HG03520 (cell line): ENCODE measurements around the gene RIMS4.

Experiments used
- ATAC-seq: cut with Tn5 transposase; IDR thresholded peaks from one replicate; pipeline ENCODE4 v1.9.1; 2021; ENCODE audit warnings: mild to moderate bottlenecking, moderate library complexity; ENCODE audit not compliant: unreplicated experiment

RIMS4 gene

GRCh38 chr20:44743916-44744655, 66.3 kb downstream of the RIMS4 start:
- ATAC-seq: no peak

GRCh38 chr20:44743080-44743701, 67.2 kb downstream of the RIMS4 start:
- ATAC-seq: no peak

GRCh38 chr20:44742304-44743079, 67.9 kb downstream of the RIMS4 start:
- ATAC-seq: no peak

- no peak for ATAC-seq
Measured at GRCh38 chr20:44739942-44740341, 70.4 kb downstream of the RIMS4 start.

DNA sequence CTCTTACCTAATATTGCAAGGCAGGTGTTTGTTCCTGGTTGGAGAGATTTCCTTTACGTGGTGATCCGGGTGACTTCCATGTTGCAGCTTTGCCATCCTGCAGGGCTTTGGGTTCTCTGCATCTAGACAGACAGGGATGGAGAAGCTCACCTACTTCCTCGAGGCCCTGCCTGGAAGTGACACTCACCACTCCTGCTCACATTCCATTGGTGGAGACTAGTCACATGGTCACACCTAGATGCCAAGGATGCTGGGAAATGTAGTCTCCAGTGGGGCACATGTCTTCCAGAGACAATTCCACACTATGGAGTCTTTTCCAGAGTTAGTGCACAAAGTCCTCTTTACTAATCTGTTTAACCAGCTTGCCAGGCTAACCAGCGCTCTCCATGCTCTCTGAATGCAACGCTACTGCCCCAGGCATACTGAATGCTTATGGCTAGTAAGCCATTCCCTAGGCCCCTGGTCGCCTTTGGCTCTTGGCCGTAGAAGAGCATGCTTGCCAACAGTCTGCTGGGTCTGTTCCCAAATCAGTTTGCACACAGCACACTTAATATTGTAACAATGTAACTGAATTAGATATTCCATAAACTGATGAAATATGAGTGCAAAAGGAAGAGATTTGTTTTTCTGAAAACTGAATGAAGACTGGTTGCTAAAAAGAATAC, 71.4 kb downstream of the RIMS4 start:
- peak; percentile 73 for ATAC-seq

DNA sequence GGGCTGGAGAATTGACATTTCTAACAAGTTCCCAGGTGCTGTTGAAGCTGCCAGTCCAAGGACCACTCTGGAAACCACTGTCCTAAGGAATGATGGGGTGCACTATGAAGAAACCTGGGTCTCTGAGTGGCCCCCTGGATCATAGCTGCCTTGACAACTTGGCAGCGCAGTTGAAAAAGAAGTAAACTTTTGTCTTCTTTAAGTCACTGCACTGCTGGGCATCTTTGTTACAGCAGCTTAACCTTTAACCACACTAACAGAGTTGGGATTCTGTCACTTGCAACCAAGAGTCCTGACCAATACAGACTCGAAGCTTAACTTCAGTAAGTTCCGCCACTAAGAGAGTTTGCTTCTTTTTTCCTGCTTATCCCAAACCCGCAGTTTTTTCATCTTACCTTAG, 73.2 kb downstream of the RIMS4 start:
- no peak for ATAC-seq

GRCh38 chr20:44736170-44737021, 74.0 kb downstream of the RIMS4 start:
- no peak for ATAC-seq

GRCh38 chr20:44735816-44736169, 74.6 kb downstream of the RIMS4 start:
- ATAC-seq: no peak

DNA sequence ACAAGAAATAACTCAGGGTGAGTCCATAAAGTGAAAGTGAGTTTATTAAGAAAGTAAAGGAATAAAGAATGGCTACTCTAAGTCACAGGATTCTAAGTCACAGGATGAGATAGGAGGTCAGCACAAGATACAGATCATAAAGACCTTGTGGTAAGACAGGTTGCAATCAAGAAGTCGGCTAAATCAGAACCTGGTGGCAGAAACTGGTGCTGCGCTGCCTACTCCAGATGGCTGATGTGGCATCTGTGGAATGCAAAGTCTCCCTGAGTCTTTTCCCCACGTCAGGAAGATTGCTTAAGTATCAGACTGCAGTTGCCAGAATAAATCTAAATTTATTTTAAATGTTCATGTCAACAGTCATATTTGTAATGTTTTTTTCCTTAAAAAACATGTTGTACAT, 75.4 kb downstream of the RIMS4 start:
- ATAC-seq: no peak

- ATAC-seq: no peak
Measured at GRCh38 chr20:44733341-44734069, 76.8 kb downstream of the RIMS4 start.

GRCh38 chr20:44732327-44732726, 78.0 kb downstream of the RIMS4 start:
- no peak for ATAC-seq

DNA sequence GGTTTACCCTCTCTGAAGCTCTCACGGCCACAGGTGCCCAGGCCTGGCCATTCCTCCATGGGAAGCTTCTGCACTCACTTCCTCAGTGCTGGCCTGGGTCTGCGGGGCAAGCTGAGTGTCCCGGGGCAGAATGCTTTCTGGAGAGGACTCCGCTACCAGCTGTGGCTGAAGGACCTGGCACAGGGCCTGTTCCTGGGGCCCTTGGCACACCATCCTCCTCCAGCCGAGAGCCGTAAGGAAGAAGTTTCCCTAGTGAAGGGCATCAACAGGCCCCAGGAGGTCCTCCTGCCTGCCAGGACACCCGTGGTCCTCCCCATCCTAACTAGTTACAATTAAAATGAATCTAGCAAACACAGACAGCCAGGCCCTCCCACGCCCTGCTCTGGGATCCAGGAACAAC, 78.7 kb downstream of the RIMS4 start:
- ATAC-seq: no peak

- no peak for ATAC-seq
Measured at GRCh38 chr20:44730441-44730840, 79.9 kb downstream of the RIMS4 start.

DNA sequence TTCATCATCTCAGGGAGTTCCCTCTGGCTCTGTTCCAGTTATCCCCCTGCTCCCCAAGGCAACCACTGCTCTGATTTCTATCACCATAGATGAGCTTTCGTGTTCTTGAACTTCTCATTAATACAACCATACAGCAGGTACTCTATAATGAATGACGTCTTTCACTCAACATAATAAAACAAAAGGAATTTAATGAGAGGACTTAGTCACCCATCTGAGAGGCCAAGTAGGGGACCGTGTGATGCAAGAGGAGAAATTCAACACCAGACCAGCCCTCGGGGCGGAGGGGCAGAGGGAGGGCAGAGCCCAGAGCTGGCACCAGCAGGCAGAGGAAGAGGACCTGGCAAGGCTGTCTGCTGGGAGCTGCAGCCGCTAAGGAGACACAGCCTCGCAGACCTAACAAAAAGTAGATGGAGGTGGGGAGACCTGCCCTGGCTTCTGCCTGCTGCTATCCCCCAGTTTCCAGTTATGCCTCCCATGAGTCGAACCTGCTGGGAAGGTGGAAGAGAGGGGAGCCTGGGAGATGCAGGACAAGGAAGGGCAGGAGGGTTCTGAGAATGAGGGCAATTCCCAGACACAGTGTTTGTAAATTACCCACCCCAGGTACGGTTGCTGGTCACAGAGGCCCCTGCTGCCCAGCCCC, 81.4 kb downstream of the RIMS4 start:
- no peak for ATAC-seq

DNA sequence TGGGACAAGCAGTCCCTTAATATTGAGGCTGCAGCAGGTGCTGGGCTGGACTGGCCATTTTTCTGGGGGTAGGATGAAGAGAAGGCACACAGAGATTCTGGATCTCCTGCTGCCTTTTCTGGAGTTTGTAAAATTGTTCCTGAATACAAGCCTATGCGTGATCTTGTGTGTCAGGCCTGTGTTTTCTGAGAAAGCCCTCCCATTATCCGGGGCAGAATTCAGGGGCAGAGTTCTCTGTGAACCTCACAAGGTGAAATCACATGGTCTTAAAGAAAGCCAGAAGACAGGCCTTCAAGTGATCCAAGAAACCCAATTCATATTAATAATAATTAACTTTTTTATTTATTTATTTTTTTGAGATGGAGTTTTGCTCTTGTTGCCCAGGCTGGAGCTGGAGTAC, 82.7 kb downstream of the RIMS4 start:
- no peak for ATAC-seq

- no peak for ATAC-seq
Measured at GRCh38 chr20:44727039-44727438, 83.3 kb downstream of the RIMS4 start.

DNA sequence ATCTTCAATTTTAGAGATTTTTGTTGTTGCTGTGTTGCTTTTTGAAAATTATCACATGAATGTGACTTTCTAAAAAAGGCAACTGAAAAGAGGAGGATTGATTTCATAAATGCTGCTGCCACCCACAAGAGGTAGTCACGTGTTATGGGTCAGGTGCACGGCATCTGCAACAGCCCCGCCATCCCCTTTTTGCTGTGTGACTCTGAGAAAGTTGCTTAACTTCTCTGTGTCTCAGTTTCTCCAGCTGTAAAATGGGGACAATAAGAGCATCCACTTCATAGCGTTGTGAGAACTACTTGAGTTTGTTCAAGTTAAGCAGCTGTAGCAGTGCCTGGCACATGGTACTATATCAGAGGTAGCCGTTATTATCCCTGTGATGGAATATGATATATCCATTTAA, 84.5 kb downstream of the RIMS4 start:
- ATAC-seq: no peak

DNA sequence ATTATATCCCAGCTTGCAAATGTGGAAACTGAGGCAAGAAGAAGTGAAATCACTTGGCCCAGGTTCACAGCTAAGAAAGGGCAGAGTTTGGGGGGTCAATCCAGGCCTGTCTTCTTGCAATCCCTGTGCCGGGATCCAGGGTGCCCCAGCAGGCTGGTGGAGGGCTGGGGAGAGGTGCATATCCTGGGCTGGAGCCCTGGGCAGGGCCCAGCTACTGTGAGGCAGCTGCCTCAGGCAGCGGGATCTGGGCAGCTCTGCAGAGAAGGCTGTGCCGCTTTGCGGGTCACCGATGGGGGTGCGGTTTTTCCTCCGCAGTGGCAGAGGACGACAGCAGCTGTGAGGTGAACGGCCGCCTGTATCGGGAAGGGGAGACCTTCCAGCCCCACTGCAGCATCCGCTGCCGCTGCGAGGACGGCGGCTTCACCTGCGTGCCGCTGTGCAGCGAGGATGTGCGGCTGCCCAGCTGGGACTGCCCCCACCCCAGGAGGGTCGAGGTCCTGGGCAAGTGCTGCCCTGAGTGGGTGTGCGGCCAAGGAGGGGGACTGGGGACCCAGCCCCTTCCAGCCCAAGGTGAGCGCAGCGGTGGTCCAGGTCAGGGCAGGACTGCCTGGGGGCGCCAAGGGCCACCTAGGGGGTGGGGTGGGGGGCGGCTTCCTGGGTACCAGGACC, 85.8 kb downstream of the RIMS4 start:
- ATAC-seq: no peak

GRCh38 chr20:44723798-44724362, 86.5 kb downstream of the RIMS4 start:
- ATAC-seq: no peak
